GM18951 (cell line): Measurements from ENCODE around the gene TMEM164.

ENCODE experiments used
- POLR2A ChIP-seq: IDR thresholded peaks from 4 replicates; pipeline ENCODE4 v1.6.1; 2011; ENCODE audit warnings: mild to moderate bottlenecking; ENCODE audit not compliant: insufficient read length, insufficient read depth; ENCODE audit errors: extremely low read depth
- in situ Hi-C: fragments of 300-500 bp; cut with MboI; formaldehyde crosslinking; loops from one replicate; pipeline ENCODE4 v1.12.0; 2022; ENCODE audit warnings: low sequenced_read_pairs, mixed read lengths, inconsistent platforms; ENCODE audit not compliant: unreplicated experiment

Gene TMEM164

GRCh38 chrX:110036162-110037033 lies 33.5 kb downstream of the TMEM164 start:
- TF ChIP-seq POLR2A = no peak
- in situ Hi-C loops = no loop called here

- no peak for TF ChIP-seq POLR2A
- in situ Hi-C loops = no loop called here
These were observed 34.3 kb downstream of the TMEM164 start for GRCh38 chrX:110037178-110037577.

GRCh38 chrX:110038900-110039299 lies 36.0 kb downstream of the TMEM164 start:
- in situ Hi-C loops = no loop called here
- TF ChIP-seq POLR2A = no peak

GRCh38 chrX:110041980-110042379 lies 39.1 kb downstream of the TMEM164 start:
- TF ChIP-seq POLR2A = no peak

GRCh38 chrX:110042496-110042895 lies 39.6 kb downstream of the TMEM164 start:
- in situ Hi-C loops = no loop called here
- TF ChIP-seq POLR2A = no peak

More at GRCh38 chrX:110041980-110042379, 39.1 kb downstream of the TMEM164 start:
- in situ Hi-C loops = no loop called here

- in situ Hi-C loops = no loop called here
- no peak for TF ChIP-seq POLR2A
These were observed 40.6 kb downstream of the TMEM164 start for GRCh38 chrX:110043506-110043905.

GRCh38 chrX:110044346-110045249 lies 41.7 kb downstream of the TMEM164 start:
- in situ Hi-C loops = no loop called here
- TF ChIP-seq POLR2A = no peak

GRCh38 chrX:110045421-110045820 lies 42.5 kb downstream of the TMEM164 start:
- TF ChIP-seq POLR2A = no peak
- in situ Hi-C loops = no loop called here

GRCh38 chrX:110046001-110046400 lies 43.1 kb downstream of the TMEM164 start:
- no peak for TF ChIP-seq POLR2A
- in situ Hi-C loops = no loop called here

- in situ Hi-C loops = no loop called here
- TF ChIP-seq POLR2A = no peak
These were observed 44.1 kb downstream of the TMEM164 start for GRCh38 chrX:110046971-110047370.

- in situ Hi-C loops = no loop called here
These were observed 46.2 kb downstream of the TMEM164 start for GRCh38 chrX:110049096-110049495.

GRCh38 chrX:110050386-110050785 lies 47.5 kb downstream of the TMEM164 start:
- in situ Hi-C loops = no loop called here
- TF ChIP-seq POLR2A = no peak

More at GRCh38 chrX:110049096-110049495, 46.2 kb downstream of the TMEM164 start:
- no peak for TF ChIP-seq POLR2A

GRCh38 chrX:110050901-110051300 lies 48.0 kb downstream of the TMEM164 start:
- in situ Hi-C loops = no loop called here
- TF ChIP-seq POLR2A = no peak
